Measurements from ENCODE around the gene TMEM161B.
"Not testable (repeated sequence)": the region's sequence is repeated elsewhere in the genome, so short reads cannot be mapped to it uniquely, and the experiment has no call there.

TMEM161B gene

DNA sequence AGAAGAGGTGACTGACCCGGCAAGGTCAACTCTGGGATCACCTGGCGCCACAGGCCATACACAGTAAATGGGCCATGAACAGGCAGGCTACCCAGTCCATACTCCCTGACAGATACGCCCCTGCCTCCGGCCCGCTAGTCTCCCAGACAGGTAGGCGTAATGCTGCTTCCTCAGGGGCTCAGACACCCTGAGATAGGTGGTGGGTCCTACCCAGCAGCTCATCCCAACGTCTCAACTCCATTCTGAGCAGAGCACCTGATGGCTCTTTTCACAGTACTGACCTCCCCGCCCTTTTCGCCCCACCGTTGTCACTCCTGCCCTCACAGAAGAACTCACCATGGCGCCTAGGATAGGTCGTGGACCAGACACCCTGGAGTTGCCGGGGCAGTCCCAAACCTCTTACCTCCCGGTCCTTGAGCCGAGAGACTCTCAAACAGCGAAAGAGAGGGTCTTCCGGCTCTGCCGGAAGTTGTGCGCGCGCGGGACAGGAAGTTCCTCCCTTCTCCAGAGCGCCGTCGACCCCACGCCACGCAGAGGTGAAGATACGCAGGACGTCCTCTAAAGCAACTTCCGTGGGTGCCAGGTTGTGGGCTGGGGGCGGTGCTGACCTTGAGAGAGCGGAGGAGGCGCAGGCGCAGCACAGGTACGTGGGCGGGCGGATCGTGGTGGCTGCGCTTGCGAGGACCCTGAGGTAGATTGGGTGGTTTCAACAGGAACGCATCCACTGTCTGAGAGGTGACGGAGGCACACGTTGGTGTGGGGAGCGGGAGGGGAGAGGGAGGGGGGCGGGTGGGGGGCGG, at the start of gene TMEM161B:
TSS of gene TMEM161B (minus strand) at position 461 of the 800 bp plus-strand sequence. CDS start at position 339, 122 bp downstream.
- peak; percentile 92 for DNase-seq

DNA sequence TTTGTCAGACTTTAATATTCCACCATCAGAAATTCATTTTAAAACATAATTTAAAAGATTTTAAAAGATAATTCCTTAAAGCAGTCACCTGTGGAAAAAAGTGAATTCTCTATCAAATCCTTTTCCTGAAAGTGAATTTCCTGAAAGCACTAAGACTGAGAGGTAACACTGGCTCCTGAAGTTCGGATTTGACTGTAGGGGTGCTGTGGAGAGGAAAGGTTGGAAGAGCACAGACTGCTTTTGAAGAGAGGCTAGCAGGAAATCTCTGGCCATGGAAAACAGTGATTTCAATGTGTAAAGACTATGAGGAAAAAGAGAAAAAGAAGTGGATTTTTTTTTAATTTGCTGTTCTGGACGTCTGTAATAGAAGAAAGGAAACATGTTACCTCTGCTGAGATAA, 35.7 kb upstream of the TMEM161B start:
- no peak for DNase-seq

GRCh38 chr5:88298425-88298824, 29.8 kb upstream of the TMEM161B start:
- DNase-seq: no peak

DNA sequence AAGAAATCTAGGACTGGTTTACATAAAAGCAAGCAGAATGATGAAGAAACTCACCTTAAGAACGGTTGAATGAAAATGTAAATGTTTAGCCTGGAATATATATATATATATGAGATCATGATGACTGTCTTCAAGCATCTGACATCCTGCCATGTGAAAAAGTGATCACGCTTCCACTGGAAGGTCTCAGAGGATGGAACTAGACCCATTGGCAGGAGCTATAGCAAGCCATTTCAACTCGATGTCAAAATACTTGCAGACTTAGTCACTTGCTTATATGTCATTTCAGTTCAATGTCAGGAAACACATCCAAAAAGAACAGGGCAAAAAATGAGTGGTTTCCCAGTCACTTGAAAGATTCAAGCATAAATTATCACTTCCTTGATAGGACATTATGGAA, 22.2 kb upstream of the TMEM161B start:
- DNase-seq: no peak

GRCh38 chr5:88288528-88289197, 20.0 kb upstream of the TMEM161B start:
- no peak for DNase-seq

GRCh38 chr5:88287846-88288527, 19.3 kb upstream of the TMEM161B start:
- DNase-seq: no peak

DNA sequence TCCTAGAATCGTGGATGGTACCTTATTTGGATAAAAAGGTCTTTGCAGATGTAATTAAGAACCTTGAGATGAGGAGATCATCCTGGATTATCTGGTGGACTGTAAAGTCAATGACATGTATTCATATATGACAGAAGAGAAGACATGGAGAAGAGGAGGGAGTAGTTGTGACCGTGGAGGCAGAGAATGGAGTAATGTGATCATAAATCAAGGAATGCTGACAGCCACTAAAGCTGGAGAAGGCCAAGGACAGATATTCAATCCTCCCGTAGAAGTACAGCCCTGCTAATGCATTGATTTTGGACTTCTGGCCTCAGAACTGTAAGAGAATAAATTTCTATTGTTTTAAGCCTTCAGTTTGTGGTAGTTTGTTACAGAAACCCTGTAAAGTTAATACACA, 18.7 kb upstream of the TMEM161B start:
- DNase-seq: no peak

DNA sequence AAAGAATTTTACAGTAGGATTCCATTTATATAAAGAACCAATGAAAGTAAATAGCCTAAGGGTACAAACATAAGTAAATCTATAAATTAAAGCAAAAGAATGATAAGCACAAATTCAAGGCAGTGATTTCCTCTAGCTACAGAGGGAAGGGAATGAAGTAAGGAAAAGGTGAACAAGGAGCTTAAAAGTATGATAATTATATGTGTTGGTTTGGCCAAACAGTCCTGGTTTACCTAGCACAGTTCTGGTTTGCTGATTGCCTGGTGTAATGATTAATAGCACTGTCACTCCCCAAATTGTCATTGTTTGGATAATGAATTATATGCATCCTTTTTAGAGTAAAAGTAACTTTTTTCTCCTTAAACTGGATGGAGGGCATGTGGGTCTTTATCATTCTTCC, 15.0 kb upstream of the TMEM161B start:
- DNase-seq: no peak

- no peak for DNase-seq
Measured at GRCh38 chr5:88281322-88281721, 12.7 kb upstream of the TMEM161B start.

DNA sequence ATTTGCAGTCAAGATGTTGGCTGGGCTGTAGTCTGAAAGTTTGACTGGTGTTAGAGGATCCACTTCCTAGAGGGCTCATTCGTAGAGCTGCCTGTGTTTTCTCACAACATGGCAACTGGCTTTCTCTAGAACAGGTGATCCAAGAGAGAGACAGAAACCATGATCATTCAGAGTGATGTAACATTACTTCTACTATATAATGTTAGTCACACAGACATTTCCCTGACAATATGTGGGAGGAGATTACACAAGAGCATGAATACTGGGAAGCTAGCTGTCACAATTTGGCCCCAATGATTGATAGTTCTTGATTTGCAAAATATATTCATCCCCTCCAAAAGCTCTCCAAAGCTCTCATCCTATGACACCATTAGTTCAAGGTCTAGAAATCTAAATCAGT, 10.9 kb upstream of the TMEM161B start:
- no peak for DNase-seq

- DNase-seq: no peak
Measured at GRCh38 chr5:88276378-88276777, 7.7 kb upstream of the TMEM161B start.

DNA sequence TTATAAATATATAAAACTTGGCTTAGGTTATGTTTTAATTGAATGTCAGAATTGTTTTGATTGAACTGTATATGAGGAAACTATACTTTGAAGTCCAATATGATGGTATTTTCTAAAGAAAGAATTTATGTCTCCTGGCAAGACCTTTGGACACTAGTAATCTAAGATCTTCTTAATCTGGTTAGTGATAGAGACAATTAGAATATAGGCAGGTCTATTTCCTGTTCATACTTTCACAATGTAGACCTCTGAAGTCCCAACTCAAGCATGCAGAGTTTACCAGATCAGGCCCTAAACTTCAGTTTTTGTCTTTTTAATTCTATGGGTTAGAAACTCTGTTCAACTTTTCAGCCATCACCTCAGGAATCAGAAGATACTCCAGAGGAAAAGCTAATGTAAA, 6.9 kb upstream of the TMEM161B start:
- DNase-seq: no peak

DNA sequence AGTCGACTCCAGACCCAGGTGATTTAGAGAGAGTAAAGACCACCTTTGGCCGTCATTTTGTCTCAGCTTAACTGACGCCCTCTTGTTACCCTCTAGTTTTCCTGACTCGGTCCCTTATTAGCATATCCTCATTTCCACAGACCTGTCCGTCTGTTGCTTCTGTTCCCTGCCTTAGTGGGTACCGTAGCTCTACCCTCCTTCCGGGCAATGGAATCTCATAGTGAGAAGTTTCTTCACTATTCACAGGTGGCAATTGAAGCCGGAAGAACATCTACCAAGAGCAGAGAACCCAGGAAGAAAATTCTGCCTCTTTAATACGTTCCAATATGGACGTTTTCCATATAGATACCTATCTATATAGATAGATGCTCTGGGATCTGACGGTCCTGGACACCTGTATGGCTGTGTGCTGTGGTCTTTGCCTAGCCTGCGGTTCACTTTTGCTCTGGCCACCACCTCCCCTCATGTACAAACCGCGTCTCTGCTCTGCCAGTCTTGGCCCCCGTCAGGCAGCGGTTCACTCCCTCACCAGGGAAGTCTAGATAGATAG, 652 bp upstream of the TMEM161B start:
- peak; percentile 10 for DNase-seq

GRCh38 chr5:88264565-88264964, 4.1 kb downstream of the TMEM161B start:
- not testable (repeated sequence) for DNase-seq

- DNase-seq: no peak
Measured at GRCh38 chr5:88263349-88263748, 5.3 kb downstream of the TMEM161B start.

- no peak for DNase-seq
Measured at GRCh38 chr5:88262116-88262515, 6.5 kb downstream of the TMEM161B start.

DNA sequence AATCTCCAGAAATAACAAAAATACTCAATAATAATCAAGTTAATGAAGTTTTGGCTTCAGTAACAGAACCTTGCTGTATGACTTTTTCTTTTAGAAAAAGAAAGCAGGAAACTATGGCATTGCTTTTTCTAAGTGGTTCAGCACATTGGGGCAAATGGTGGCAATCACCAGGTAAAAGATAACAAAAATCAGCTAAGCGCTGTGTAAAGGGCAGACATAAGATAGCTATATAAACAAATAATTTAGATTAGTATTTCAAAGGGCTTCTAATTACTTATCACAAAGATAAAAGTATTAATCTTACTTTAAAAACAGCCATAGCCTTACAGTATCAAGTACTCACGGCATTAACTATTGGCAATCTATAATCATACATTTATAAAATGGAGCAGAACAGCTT, 10.0 kb downstream of the TMEM161B start:
- no peak for DNase-seq

GRCh38 chr5:88256872-88257271, 11.8 kb downstream of the TMEM161B start:
- no peak for DNase-seq

DNA sequence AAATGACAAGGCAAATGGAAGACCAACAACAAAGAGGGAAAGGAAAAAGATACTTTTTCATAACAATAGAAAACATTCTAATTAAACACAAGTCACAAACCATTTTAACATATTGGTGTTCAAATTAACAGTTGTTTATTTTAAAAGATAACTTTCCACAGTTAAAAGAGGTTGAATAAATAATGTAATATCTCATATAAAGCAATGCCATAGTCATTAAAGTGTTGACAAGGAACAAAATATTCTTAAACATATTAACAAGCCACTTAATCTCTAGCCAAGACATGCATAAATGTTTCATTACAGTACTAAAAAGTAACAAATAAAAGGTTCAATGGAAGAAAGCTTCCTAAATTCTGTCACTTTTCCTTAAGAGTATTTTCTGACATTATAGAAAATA, 12.6 kb downstream of the TMEM161B start:
- DNase-seq: no peak

DNA sequence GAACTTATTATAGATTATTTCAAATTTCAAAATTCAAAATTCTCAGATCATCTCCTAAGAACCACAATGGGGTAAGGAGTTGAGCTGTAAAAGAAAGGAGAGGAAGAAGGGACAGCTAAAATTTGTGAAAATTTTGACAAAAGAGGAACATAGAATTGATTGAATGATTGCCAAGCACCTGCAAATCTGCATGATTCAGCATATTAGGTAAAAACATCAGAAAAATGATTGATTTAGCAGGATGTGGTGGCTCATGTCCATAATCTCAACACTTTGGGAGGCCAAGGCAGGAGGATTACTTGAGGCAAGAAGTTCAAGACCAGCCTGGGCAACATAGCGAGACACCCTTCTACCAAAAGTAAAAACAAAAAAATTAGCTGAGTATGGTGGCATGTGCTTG, 14.3 kb downstream of the TMEM161B start:
- no peak for DNase-seq

GRCh38 chr5:88251048-88251711, 17.5 kb downstream of the TMEM161B start:
- DNase-seq: no peak

DNA sequence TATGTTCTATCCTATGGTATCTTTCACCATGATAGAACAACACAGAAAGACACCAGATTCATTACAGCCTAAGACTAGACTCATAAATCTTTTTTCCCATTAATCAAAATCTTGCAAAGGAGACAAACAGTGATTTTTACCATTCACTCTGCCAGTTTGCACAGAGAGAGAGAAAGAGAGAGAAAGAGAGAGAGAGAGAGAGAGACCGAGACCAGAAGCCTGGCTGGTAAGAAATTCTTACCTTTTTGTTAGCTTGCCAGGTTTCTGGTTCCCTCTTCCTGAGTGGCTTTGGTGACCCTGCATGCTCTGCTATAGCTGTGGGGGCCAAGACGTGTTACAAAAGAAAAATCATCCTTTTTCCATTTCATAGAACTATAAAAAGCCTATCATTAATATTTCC, 18.6 kb downstream of the TMEM161B start:
- DNase-seq: no peak
